LNCaP clone FGC (cell line): ENCODE data around the gene MOSPD2.
A peak's percentile ranks its signal among the peaks of the same experiment; 100 is the strongest.

Experiments
- DNase-seq: peaks from one replicate; pipeline ENCODE4 v3.0.0-alpha.2; 2011; ENCODE audit warnings: low read depth
- H3K4me3 ChIP-seq: 2 replicates; pipeline ENCODE4 v1.5.1; 2011; ENCODE audit warnings: mild to moderate bottlenecking, low read depth, low read length, control low read depth
- CTCF ChIP-seq: IDR thresholded peaks from 2 replicates; pipeline ENCODE4 v1.5.1; 2012; ENCODE audit warnings: mild to moderate bottlenecking; ENCODE audit not compliant: control insufficient read depth, insufficient read depth; ENCODE audit errors: extremely low read depth

The MOSPD2 gene

GRCh38 chrX:14948691-14949090, 75.5 kb downstream of the MOSPD2 start:
- DNase-seq, result no peak
- no peak for TF ChIP-seq CTCF
- no peak overlapping the region for H3K4me3 ChIP-seq

GRCh38 chrX:14956813-14957582, 83.8 kb downstream of the MOSPD2 start:
- H3K4me3 ChIP-seq, result no peak overlapping the region
- DNase-seq, result no peak
- TF ChIP-seq CTCF, result no peak

- no peak for DNase-seq
- H3K4me3 ChIP-seq, result no peak overlapping the region
- TF ChIP-seq CTCF, result no peak
These were observed 90.4 kb downstream of the MOSPD2 start for GRCh38 chrX:14963447-14964236.

- 0 out of 2 replicates have a peak, but pooled peaks have one; percentile 15 for TF ChIP-seq CTCF
- no peak for DNase-seq
- no peak overlapping the region for H3K4me3 ChIP-seq
These were observed 91.3 kb downstream of the MOSPD2 start for GRCh38 chrX:14964500-14964899.
